Cardiac fibroblast (primary cell): Measurements from ENCODE around the gene LRRK2.

Source experiments
- DNase-seq, 2 donors: peaks; one replicate each; pipeline versions ENCODE4 v3.0.0 to v3.0.0-alpha.2; 2010; ENCODE audit warnings: low read depth in 2 of 2
- H3K4me3 ChIP-seq, 2 donors: replicated peaks in 1 of 2; 1 replicate in 1 of 2; 2 replicates in 1 of 2; pipeline ENCODE4 v1.5.1; 2011; ENCODE audit warnings: low read depth in 2 of 2, low read length in 2 of 2, mild to moderate bottlenecking in 2 of 2, moderate library complexity in 1 of 2
- TF ChIP-seq, protein P1 (sequence below): IDR thresholded peaks from one replicate; pipeline ENCODE4 v1.5.1; 2011; ENCODE audit warnings: low read depth, mild to moderate bottlenecking, low read length, inconsistent platforms

LRRK2 gene

GRCh38 chr12:40309001-40309400 is 84.2 kb downstream of the LRRK2 start:
- TF ChIP-seq, protein P1, sequence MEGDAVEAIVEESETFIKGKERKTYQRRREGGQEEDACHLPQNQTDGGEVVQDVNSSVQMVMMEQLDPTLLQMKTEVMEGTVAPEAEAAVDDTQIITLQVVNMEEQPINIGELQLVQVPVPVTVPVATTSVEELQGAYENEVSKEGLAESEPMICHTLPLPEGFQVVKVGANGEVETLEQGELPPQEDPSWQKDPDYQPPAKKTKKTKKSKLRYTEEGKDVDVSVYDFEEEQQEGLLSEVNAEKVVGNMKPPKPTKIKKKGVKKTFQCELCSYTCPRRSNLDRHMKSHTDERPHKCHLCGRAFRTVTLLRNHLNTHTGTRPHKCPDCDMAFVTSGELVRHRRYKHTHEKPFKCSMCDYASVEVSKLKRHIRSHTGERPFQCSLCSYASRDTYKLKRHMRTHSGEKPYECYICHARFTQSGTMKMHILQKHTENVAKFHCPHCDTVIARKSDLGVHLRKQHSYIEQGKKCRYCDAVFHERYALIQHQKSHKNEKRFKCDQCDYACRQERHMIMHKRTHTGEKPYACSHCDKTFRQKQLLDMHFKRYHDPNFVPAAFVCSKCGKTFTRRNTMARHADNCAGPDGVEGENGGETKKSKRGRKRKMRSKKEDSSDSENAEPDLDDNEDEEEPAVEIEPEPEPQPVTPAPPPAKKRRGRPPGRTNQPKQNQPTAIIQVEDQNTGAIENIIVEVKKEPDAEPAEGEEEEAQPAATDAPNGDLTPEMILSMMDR = no peak
- no peak overlapping the region for H3K4me3 ChIP-seq
- DNase-seq = no peak

GRCh38 chr12:40310211-40310610 is 85.4 kb downstream of the LRRK2 start:
- H3K4me3 ChIP-seq = no peak overlapping the region
- TF ChIP-seq, protein P1 = no peak
- DNase-seq = no peak

- TF ChIP-seq, protein P1 = no peak
- no peak for DNase-seq
- H3K4me3 ChIP-seq = no peak overlapping the region
These were observed 87.4 kb downstream of the LRRK2 start for GRCh38 chr12:40312196-40312595.

- peak; percentile 38 to 64 for DNase-seq
- no peak overlapping the region for H3K4me3 ChIP-seq
- TF ChIP-seq, protein P1 = peak; percentile 53
These were observed 88.3 kb downstream of the LRRK2 start for GRCh38 chr12:40312982-40313576.

DNA sequence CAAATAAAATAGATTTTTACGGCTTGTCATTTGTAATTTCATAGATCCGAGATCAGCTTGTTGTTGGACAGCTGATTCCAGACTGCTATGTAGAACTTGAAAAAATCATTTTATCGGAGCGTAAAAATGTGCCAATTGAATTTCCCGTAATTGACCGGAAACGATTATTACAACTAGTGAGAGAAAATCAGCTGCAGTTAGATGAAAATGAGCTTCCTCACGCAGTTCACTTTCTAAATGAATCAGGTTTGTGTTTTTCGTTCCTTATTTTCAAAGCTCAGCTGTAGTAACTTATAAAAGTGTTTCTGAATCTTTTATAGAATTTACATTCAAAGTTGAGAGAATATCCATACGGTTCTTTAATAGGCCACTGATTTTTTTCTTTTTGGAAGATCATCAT is 89.1 kb downstream of the LRRK2 start:
- no peak for DNase-seq
- TF ChIP-seq, protein P1 = no peak

GRCh38 chr12:40314927-40315326 is 90.1 kb downstream of the LRRK2 start:
- TF ChIP-seq, protein P1 = no peak
- DNase-seq = no peak
- no peak overlapping the region for H3K4me3 ChIP-seq

More for the DNA sequence above, 89.1 kb downstream of the LRRK2 start:
- H3K4me3 ChIP-seq = no peak overlapping the region

DNA sequence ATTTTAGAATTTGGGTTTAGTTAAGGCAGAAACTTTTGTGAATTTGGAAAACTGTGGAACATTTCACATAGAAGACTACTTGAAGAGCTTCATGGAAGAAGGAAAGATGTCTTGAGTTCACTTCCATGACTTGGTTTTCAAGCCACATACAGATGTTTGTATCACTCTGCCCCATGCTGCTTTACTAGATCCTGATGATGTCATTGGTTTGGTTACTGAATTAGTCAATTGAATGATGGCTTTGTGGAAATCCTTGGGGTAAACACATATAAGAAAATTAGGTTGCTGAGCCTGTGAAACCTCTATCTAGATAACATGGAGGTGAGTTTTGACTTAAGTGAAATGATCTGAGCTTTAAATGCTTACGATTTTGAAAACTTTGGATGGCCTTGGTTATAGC is 90.6 kb downstream of the LRRK2 start:
- TF ChIP-seq, protein P1 = no peak
- H3K4me3 ChIP-seq = no peak overlapping the region
- DNase-seq = no peak
